ENCODE results near the gene MAGEC1.

Gene MAGEC1

DNA sequence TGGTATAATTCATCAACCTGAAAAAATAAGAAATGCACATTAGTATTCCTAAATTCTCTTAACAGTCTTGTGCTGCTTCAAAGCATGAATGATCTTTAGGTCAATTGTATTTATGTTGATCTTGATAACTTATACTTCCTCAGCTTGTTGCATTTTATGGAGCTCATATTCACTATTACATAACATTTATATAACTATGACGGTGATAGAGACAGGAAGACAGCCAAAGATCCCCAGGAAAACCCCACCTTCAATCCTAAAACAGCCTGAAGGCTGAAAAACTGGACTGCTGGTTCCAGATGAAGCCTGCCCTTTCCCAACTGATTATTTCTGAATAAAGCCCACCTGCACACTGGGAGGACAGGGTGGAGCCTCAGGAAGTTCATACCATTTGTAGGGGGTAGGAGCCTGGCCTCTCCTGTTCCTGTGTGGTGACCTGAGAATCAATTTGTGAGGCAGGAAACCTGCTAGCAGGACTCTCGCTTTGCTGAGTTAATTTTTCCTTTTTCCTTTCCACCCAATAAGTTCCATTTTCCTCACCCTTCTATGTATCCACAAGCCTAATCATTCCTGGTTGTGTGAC, 30.5 kb downstream of the MAGEC1 start:
- Histone ChIP-seq H3K27me3 (replicated peaks; ENCODE audit: control insufficient read depth, insufficient read depth, low read length) (no peaks in the 10 kb centered on the region), H3K4me3 (replicated peaks; ENCODE audit: low read depth, low read length) (no peak overlapping the region), H3K36me3 (ENCODE audit: control insufficient read depth, insufficient read depth, low read length) (no peaks in the 10 kb centered on the region)
- DNase-seq (ENCODE audit: extremely low read depth, insufficient read length), result no peak
- TF ChIP-seq CTCF (IDR thresholded peaks at IDR 0.05; ENCODE audit: insufficient read depth, low read length, poor library complexity, severe bottlenecking), result no peak

DNA sequence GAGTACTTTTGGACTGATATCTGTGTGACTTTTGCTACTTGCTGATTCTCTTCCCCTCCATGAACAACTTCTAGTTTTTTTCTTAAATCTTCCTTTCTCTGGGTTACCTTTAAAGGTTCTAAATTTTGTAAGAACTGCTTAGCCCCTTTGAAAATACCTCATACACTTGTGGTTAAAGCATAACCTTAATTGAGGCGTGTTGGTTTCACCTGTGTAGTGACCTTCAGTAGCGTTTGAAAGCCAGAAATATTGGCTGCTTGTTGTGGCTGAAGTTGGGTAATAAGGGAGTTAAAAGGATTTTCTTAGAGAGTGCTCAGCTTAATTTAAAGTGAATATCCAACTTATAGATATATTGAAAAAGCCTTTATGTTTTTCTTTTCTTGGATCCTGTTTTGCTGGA, 32.0 kb downstream of the MAGEC1 start:
- no peak overlapping the region for H3K4me3 ChIP-seq (replicated peaks; ENCODE audit: low read depth, low read length)
- no peaks in the 10 kb centered on the region for H3K27me3 ChIP-seq (replicated peaks; ENCODE audit: control insufficient read depth, insufficient read depth, low read length)
- no peak for DNase-seq (ENCODE audit: extremely low read depth, insufficient read length)
- H3K36me3 ChIP-seq (ENCODE audit: control insufficient read depth, insufficient read depth, low read length), result no peaks in the 10 kb centered on the region
- no peak for TF ChIP-seq CTCF (IDR thresholded peaks at IDR 0.05; ENCODE audit: insufficient read depth, low read length, poor library complexity, severe bottlenecking)

- Histone ChIP-seq H3K4me3 (replicated peaks; ENCODE audit: low read depth, low read length) (no peak overlapping the region), H3K36me3 (ENCODE audit: control insufficient read depth, insufficient read depth, low read length) (no peaks in the 10 kb centered on the region), H3K27me3 (replicated peaks; ENCODE audit: control insufficient read depth, insufficient read depth, low read length) (no peaks in the 10 kb centered on the region)
- TF ChIP-seq CTCF (IDR thresholded peaks at IDR 0.05; ENCODE audit: insufficient read depth, low read length, poor library complexity, severe bottlenecking), result no peak
- no peak for DNase-seq (ENCODE audit: extremely low read depth, insufficient read length)
Observed at GRCh38 chrX:141936080-141936479, 32.4 kb downstream of the MAGEC1 start.

- Histone ChIP-seq H3K36me3 (ENCODE audit: control insufficient read depth, insufficient read depth, low read length) (no peaks in the 10 kb centered on the region), H3K27me3 (replicated peaks; ENCODE audit: control insufficient read depth, insufficient read depth, low read length) (no peaks in the 10 kb centered on the region), H3K4me3 (replicated peaks; ENCODE audit: low read depth, low read length) (no peak overlapping the region)
- DNase-seq (ENCODE audit: extremely low read depth, insufficient read length), result no peak
- no peak for TF ChIP-seq CTCF (IDR thresholded peaks at IDR 0.05; ENCODE audit: insufficient read depth, low read length, poor library complexity, severe bottlenecking)
Observed at GRCh38 chrX:141941234-141941633, 37.5 kb downstream of the MAGEC1 start.

- TF ChIP-seq CTCF (IDR thresholded peaks at IDR 0.05; ENCODE audit: insufficient read depth, low read length, poor library complexity, severe bottlenecking), result no peak
- DNase-seq (ENCODE audit: extremely low read depth, insufficient read length), result no peak
- Histone ChIP-seq H3K36me3 (ENCODE audit: control insufficient read depth, insufficient read depth, low read length) (no peaks in the 10 kb centered on the region), H3K4me3 (replicated peaks; ENCODE audit: low read depth, low read length) (no peak overlapping the region), H3K27me3 (replicated peaks; ENCODE audit: control insufficient read depth, insufficient read depth, low read length) (no peaks in the 10 kb centered on the region)
Observed at GRCh38 chrX:141945426-141945825, 41.7 kb downstream of the MAGEC1 start.

DNA sequence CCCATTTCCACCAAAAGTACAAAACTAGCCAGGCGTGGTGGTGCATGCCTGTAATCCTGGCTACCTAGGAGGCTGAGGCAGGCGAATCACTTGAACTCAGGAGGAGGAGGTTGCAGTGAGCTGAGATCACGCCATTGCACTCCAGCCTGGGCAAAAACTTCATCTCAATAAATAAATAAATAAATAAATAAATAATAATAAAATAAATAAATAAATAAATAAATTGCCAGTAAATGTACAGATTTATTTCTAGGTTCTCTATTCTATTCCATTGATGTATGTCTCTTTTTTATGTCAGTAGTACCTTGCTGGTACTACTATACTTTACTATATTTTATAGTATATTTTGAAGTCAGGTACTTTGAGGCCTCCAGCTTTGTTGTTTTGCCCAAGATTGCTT, 43.7 kb downstream of the MAGEC1 start:
- Histone ChIP-seq H3K36me3 (ENCODE audit: control insufficient read depth, insufficient read depth, low read length) (no peaks in the 10 kb centered on the region), H3K4me3 (replicated peaks; ENCODE audit: low read depth, low read length) (no peak overlapping the region), H3K27me3 (replicated peaks; ENCODE audit: control insufficient read depth, insufficient read depth, low read length) (no peaks in the 10 kb centered on the region)
- no peak for DNase-seq (ENCODE audit: extremely low read depth, insufficient read length)
- no peak for TF ChIP-seq CTCF (IDR thresholded peaks at IDR 0.05; ENCODE audit: insufficient read depth, low read length, poor library complexity, severe bottlenecking)
